Ramos (cell line): Measurements from ENCODE around the gene ABLIM2.

Experiments used
- in situ Hi-C: fragments of 300-500 bp; cut with MboI; formaldehyde crosslinking; loops from one replicate; pipeline ENCODE4 v1.14.3; 2022; ENCODE audit warnings: low sequenced_read_pairs; ENCODE audit not compliant: unreplicated experiment

ABLIM2 gene

DNA sequence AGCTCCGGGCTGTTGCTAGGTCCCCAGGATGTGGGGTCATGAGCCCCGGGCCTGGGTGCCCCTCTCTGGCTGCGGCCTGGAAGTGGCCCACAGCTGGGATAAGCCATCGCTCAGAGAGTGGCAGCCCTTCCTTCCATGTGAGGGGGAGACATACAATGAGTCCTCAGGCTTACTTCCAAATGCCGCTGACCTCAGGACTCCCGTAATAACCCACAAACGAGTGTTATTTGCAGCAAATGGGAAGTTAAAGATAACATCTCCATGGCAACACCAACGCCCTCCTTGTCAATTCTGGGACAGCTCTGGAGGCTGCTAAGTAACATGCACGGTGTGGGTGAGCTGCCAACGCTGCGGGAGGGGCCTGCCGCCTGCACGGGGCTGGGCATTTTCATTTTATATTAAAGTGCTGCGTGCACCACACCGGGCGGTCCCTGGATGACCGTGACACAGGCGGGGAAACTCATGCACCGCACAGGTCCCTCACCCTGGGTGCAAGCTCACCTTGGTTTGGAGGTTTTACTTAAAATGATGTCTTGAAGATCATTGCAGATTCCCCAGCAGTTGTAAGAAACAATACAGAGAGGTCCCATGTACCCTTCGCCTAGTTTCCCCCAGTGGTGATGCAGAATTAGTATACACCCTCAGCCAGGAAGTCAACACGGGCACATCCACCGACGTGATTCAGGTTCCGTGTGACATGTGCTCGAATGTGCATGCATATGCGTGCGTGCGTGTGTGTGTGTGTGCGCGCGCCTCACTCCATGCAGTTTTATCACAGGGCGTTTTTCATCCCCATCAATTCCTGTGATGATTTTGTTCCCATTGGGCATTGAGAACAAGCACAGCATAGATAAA is 79.4 kb downstream of the ABLIM2 start:
- in situ Hi-C loops, result no loop called here

DNA sequence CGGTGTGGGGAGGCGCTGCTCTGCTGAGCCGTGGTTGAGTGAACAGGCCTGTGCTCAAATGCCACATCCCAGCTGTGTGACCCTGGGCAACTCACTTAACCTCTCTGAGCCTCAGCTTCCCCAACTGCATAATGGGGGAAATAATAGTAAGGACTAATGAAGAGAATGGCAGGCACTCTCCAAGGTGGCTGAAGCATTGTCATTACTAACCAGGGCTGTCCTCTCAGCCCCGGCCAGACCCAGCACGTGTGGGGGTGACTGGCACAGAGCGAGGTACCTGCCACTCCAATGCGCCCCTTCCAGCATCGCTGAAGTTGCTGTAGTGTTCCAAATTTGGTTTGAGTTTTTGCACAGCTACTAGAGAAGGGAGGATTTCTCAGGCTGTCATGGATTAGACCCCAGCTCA is 80.0 kb downstream of the ABLIM2 start:
- in situ Hi-C loops, result no loop called here

DNA sequence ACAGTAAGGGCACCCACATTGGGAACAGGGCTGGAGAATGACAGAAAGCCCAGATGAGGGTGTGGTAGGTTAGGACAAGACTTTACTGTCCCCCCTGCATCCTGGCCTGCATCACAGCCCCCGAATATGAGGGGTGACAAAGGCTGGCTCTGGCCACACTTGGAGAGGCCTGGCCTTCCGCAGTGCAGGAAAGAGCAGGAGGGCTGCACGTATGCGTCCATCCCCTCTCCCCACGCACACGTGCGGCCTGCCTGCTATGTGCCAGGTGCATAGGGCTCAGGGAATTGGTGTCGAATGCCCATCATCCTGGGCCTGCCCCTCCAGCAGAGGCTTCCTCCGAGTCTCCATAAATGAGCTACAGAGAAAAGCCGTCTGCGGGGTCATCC is 80.5 kb downstream of the ABLIM2 start:
- in situ Hi-C loops, result no loop called here

DNA sequence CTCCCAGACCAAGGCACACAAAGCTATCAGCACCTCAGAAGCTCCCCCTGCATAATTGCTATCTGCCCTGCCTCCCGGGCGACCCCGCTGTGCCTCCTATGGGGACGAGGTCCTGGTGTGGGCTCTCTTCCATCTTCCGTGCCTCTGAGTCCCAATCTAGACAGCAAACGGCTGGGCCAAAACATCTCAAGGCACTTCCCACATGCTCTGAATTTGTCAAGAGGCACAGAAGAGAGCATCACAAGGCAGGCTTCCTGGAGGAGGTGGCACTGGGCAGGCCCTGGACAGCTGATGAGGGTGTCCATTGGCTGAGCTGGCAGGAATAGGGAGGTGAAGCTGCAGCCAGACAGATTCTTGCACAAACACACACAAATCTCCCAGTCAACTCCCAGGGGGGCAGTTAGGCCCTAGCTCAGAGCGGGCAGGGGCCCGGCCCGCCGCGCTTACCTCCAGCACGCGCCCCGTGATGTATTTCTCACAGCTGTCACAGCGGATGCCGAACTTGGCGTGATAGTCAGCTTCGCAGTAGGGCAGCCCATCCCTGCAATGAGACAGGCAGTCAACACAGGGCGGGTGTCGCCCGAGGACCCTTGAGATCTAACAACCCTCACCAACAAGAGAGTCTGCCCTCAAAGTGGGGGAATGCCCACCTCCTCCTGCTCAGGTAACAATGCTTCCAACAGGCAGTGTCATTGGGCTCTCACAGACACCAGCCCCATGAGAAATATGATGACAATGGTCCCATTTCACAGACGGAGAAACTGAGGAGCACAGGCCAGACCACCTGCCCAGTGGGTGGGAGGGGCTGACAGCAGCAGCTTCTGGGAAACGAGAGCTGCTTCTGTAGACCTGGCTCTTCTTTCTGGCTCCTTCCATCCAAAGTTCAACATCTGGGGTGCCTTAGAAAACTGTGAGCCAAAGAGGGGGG is 81.2 kb downstream of the ABLIM2 start:
- in situ Hi-C loops, result no loop called here

DNA sequence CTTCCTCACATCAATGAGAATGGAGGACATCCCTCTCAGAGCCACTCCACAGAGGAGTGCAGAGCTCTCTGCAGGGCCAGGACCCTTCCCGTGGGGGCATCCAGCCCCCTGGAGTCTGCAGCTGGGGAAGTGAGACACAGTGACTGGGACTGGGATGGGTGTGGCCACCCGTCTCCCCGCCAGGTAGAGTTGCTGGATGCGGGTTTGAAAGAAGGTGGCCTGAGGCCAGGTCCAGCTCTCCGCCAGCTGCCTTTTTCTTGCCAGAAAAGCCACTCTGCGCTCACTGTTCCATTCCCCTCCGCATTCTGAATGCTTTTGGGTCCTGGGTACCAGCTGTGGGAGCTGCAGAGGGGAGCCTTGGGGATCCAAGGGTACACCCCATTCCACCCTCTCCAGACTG is 82.6 kb downstream of the ABLIM2 start:
- in situ Hi-C loops, result no loop called here

DNA sequence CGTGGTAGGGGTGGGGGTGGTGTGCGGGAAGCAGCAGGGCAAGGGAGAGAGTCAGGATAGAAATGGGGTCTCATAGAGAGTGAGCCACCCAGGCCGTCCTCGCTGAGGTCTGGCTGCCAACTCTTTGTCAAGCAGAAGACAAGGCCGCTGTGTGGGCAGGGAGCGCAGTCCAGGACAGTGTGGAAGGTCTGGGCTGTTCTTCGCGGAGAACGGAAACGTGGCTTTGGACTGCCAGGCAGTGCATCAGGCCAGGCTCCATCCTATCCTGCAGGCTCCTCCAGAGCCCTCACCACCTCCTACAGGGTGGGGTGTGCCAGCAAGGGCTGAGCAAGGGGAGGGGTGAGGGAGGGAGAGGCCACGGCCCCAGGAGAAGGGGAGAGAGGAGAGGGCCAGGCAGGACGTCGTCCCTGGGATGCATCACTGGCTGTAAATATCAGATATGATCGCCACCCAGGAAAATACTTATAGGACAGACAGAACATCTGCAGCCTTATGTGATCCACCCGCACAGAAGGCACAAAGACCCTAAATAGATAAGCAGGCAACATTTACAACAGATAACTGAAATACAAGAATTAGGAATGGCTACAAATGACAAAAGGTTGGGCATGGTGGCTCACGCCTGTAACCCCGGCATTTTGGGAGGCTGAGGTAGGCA is 85.3 kb downstream of the ABLIM2 start:
- in situ Hi-C loops, result no loop called here

DNA sequence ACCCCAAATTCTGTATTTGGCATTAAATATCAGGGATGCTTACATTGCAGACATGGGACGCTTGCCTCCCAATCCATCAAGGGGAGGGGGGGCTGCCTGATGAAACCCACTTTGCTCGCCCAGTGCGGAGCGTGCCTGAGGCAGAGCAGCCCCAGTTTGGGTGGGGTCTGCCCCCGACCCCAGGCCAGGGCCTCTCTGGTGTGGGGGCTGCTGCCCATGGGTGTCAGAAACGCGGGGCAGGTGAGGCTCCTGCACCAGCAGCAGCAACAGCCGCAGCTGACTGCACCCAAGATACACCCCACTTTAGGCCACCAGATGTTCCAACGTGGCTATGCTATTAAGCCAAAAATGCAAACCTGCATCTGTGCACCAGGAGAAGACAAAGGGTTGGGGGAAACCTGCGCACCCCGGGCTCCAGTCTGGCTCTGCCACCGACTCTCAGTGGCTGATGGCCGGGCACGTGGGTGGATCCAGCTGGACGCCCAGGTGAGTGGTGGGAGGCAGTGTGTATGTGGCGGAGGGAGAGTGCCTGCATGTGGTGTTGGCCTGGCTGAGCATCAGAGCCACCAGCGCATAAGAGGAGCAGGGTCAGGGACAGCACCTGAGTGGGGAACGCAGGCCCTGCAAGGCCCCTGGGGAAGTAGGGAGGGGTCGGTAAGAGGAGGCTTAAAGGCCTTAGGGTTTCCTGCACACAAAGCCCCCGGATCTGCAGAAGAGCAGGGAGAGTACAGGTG is 86.2 kb downstream of the ABLIM2 start:
- in situ Hi-C loops, result no loop called here

DNA sequence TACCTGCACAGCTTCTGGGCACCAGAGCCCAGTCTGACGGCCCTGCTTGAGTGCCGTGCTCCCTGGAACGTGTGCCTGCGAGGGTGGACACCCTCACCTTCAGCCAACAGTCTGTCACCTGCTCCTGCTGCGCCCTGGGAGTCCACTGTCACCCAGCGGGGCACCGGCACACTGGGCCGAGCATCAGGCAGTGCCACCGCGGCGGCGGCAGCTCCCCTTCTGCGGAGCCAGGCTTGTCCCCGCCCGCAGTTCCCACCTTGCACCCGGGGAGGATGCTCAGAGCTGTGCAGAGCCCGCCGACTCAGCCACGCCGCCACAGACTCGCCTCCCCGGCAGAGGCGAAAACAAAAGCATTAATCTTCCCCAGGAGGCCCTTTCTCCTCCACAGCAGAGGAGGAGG is 86.8 kb downstream of the ABLIM2 start:
- in situ Hi-C loops, result no loop called here

DNA sequence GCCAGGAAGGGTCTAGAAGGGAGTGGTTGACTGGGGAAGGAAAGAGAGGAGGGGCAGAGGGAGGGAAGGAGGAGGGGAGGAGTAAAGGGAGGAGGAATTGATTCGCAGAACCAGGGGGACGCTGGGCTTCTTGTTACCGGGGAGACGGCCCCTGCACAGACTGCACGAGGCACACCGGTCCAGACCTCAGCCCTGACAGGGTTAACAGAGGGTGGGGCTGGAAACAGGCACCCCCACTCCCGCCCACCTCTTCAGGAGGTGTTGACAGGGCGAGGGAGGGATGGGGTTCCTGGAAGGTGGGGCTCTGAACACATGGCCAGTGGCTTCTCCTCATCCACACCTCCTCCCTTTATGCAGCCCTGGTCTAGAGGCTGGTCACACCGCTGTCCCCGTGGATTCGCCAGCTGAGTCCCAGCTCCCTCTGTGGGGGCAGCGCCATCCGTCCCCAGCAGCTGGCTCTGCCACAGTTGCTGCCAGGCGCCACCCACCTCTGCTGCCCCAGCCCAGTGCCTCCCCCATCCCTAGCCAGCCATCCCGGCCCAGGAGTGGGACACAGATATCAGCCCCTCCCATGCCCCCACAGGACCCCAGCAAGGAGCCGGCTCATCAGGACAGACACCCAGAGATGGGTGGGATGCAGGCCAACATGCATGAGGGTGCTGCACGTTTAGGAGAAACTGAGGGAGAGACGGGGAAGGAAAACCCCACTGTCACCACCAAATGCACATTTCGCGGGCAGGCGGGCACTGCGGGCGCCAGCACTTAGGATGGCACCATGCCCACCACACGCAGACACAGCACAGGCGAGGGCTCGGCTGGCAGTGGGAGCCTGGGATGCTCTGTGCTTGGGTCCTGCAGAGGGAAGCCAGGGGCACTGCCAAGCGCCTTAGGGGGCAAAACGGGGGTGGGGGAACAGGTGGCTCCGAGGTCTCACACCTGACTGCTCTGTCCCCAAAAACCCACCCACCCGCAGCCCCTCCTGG is 87.6 kb downstream of the ABLIM2 start:
- in situ Hi-C loops, result no loop called here

DNA sequence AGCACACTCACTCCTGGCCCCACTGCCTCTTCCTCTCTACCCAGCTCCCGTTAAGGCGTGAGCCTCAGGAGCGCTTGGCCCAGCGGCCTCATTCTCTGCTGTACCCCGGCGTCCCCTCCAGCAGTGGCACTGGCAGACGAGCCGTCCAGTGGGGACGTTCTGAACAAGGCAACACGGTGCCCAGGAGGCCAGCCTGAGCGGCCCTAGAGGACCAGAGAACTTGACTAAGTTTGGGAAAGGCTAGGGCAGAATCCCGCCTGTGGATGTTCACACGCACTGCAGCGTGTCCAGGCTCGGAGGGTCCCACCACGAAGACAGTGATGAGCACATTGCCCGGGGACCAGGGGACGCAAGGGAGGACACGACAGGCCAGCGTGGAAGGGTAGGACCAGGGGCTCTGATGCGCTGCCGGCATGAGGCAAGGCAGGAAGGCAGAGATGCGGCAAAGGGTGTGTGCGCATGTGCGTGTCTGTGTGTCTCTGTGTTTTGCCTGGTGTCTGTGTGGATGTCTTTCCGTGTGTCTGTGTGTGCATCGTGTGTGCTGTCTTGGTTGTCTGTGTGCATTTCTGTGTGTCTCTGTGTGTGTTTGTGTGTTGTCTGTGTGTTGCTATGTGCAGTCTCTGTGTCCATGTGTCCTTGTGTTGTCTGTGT is 89.4 kb downstream of the ABLIM2 start:
- in situ Hi-C loops, result no loop called here

DNA sequence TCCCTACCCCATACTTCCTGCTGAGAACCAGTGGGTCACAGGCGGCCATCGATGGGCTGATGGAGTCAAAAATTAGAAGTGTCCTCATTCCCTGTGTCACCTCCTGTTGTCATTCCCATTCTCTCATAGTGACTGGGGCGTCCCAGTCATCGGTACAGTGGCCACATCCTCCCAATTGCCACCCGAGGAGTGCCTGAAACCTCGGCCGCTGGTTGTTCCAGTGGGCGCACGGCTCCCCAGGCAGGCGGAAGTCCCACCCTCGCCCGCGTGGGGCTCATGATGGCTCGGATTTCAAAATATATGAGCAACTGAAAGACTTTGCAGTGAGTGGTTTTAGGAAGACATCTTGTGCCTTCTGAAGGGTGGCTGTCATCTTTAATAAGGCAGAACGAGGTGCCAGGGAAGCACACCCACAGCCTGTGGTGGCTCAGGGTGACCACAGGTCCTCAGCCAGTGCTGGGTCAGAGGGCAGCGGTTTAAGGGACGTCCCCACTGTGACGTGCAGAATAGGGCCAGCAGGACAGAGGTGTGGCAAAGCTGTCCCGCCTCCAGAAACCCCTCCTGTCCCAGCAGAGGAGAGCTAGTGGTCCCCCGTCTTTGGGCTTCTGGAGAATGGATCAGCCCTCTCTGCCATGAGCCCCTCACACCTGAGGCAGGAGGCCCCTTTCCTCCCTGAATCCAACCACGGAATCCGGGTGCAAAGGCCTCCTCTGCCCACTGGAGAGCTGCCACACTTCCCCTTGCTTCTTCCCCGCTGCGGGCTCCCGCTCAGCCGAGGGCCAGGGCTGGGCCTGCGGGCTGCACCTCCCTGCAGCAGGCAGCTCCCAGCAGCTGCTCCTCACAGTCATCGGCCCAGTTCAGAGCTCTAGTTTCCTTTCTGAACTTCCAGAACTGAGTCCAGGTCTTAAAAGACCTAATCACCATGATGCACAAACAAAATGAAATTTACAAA is 90.4 kb downstream of the ABLIM2 start:
- in situ Hi-C loops, result no loop called here

DNA sequence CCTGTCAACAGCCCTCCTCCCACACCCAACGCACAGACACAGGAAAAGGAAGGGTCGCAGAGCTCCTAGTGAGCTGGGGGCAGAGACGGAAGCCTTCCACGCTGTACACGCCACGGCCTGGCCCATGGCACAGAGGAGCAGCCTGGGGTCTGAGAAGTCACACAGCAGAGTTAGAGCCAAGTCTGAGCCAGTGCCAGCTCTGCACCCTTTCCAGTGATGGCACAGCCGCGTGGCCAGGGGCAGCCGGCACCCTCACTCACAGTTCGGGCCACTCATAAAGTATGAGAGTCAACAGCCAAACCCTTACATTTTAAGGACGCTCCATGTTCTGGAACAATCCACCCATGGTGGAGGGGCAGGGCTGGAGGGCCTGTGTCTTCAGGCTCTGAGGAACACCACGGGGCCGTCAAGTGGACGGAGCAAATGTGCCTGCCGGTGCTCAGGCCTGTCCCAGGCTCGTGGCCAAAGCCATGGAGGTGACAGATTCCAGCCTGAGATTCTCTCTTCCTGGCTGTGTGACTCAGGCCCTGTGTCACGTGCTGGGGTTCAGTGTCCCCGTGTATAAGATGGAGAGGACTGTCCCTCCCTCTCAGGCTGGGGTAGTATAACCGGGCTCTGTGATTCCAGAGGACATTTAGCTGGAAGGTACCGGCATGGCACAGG is 91.2 kb downstream of the ABLIM2 start:
- in situ Hi-C loops, result no loop called here

DNA sequence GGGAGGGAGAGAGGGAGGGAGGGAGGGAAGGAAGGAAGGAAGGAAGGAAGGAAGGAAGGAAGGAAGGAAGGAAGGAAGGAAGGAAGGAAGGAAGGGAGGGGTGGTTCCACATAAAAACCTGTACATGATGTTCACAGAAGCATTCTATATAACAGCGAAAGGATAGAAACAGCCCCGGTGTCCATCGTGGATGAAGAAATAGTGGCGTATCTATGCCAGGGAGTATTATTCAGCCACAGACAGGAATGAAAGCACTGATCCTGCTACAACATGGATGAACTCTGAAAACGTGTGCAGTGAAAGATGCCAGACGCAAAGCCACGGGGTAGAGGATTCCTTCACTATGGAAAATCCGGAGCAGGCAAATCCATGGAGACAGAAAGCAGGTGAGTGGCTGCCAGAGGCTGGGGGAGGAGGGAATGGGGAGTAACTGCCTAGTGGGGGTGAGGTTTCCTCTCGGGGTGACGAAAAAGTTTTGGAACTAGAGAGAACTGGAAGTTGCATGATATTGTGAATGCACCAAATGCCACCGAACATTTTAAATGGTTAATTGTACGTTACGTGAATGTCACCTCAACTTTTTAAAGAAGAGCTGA is 92.2 kb downstream of the ABLIM2 start:
- in situ Hi-C loops, result no loop called here

DNA sequence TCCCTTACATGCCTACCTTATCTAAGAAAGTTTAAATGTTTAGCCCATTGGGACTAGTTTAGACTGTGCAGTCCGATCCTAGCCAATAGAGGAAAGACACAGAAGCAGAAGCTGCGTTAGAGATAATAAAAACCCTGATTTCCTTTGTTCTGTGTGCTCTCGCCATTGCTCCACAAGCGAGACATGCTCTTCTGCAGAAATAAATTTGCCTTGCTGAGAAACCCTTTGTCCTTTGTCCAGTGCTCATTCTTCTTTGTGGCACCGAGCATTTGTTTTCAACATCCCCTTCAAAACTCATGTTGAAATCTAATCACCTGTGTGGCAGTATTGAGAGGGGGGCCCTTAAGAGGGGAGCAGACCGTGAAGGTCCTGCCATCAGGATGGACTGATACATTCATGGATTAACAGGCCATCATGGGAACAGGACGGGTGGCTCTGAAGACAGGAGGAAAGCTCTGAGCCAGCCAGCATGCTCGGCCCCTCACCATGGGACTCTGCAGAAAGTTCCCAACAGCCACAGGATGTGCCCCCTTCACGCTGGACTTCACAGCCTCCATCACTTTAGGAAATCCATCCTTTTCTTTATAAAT is 94.5 kb downstream of the ABLIM2 start:
- in situ Hi-C loops, result no loop called here

DNA sequence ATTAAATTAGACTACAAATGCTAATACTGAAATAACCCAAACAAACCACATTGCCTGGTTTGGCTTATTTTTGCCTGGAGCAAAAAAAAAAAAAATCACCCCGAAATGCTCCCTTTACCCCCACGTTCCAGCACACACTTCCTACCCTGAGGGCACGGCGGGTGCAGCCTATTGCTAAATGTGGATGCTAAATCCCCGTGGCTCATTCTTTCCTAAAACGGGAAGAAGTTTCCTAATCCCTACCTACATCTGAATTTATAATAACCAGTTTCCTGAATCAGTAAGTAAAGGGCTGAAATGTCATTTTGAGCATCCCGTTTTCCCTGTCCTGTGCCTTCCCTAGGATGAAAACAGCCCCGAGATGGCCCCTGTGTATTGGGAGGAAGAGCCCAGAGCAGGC is 97.0 kb downstream of the ABLIM2 start:
- in situ Hi-C loops, result no loop called here

DNA sequence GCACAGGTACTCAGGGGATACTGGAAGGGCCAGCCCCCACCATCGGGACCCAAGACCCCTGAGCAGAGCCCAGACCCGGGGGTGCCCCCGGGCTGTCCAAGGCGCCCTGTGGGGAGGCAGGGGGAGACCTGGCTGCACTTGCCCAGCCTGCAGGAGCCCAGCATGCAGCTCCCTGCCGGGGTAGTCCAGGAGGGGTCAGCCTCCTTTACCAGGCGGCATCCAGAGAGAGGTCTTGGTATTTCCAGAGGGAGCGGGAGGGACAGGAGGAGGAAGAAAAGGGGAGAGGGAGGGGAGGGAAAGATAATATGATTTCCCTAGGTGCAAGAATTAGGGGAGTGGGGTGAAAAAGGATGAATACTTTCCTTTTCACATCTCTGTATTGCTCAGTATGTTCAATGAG is 97.5 kb downstream of the ABLIM2 start:
- in situ Hi-C loops, result no loop called here
